Prostate gland (tissue), 2 donors: ENCODE results near the gene COA8.

ENCODE experiments used
- CTCF ChIP-seq, 4 experiments: fragments of 200-600 bp in 2 of 4; fragments of 450-650 bp in 2 of 4; sonication (generic) in 2 of 4; IDR thresholded peaks; 1 replicate in 3 of 4; 2 replicates in 1 of 4; pipeline ENCODE4 v1.5.1; 2016 to 2019; ENCODE audit warnings: antibody characterized with exemption in 4 of 4, mild to moderate bottlenecking in 2 of 4, moderate library complexity in 2 of 4
- POLR2A ChIP-seq: fragments of 450-650 bp; IDR thresholded peaks from one replicate; pipeline ENCODE4 v1.6.1; 2016; ENCODE audit warnings: antibody characterized with exemption, mild to moderate bottlenecking
- POLR2AphosphoS5 ChIP-seq: sonication (generic); formaldehyde crosslinking; IDR thresholded peaks from one replicate; pipeline ENCODE4 v1.6.1; 2017; ENCODE audit warnings: antibody characterized with exemption

GRCh38 chr14:103611215-103611614, 48.5 kb downstream of the COA8 start:
- TF ChIP-seq POLR2AphosphoS5 (no peak), POLR2A (no peak), CTCF (IDR thresholded peaks at IDR 0.05) (no peak)
